Astrocyte (in vitro differentiated cells and primary cell): Measurements from ENCODE around the gene C2.

Experiments used
- EZH2 ChIP-seq: IDR thresholded peaks from 2 replicates; pipeline ENCODE4 v1.6.1; 2012; ENCODE audit warnings: mild to moderate bottlenecking, low read length, inconsistent platforms; ENCODE audit not compliant: insufficient read depth
- TF ChIP-seq, protein P1 (sequence below): IDR thresholded peaks from 2 replicates; pipeline ENCODE4 v1.5.1; 2011; ENCODE audit warnings: low read depth, mild to moderate bottlenecking, inconsistent platforms, low read length, moderate library complexity; ENCODE audit not compliant: insufficient read depth

DNA sequence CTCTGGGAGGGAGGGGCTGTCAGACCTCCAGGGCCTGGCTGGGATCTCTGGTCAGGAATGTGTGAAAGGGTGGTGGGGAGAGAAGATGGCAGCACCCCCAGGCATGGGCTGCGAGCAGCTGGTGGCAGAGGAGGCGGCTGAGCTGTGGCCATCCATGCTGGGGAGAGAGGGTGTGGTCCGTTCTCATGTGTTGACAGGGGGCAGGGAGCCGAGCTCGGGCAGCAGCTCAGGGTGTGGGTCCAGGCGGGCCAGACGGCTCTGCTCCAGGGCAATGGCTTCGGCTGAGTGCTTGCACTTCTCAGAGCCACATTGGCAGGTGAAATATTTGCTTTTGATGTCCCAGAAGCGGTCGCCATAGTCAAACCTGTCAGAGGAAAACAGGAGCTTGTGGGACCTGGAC lies 47.6 kb upstream of the C2 start:
- TF ChIP-seq, protein P1, sequence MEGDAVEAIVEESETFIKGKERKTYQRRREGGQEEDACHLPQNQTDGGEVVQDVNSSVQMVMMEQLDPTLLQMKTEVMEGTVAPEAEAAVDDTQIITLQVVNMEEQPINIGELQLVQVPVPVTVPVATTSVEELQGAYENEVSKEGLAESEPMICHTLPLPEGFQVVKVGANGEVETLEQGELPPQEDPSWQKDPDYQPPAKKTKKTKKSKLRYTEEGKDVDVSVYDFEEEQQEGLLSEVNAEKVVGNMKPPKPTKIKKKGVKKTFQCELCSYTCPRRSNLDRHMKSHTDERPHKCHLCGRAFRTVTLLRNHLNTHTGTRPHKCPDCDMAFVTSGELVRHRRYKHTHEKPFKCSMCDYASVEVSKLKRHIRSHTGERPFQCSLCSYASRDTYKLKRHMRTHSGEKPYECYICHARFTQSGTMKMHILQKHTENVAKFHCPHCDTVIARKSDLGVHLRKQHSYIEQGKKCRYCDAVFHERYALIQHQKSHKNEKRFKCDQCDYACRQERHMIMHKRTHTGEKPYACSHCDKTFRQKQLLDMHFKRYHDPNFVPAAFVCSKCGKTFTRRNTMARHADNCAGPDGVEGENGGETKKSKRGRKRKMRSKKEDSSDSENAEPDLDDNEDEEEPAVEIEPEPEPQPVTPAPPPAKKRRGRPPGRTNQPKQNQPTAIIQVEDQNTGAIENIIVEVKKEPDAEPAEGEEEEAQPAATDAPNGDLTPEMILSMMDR = no peak
- no peak for TF ChIP-seq EZH2
